IMR-90 (cell line): ENCODE results near the gene TENM3. TPM values are rescaled to one million over a fixed set of nuclear protein-coding genes. Genes with fewer than 3 reads are reported as not detected.

Experiments used
- ATAC-seq: fragments of 200-7000 bp; cut with Tn5 transposase; 2 replicates; pipeline ENCODE4 v1.9.1; 2020; ENCODE audit warnings: low read depth, mild to moderate bottlenecking, moderate library complexity
- BruUV-seq: library from RNA; stranded (reverse); fragments of 400-500 nt; replicated peaks from 2 replicates; lab custom pipeline; 2021; lab: Mats Ljungman, UMichigan
- CTCF ChIA-PET: fragments of 300-600 bp; formaldehyde crosslinking; extraction: SDS; loops from one replicate; lab custom pipeline; 2021; ENCODE audit warnings: antibody characterized with exemption; lab: Yijun Ruan, JAX
- POLR2A ChIA-PET: fragments of 300-600 bp; sonication (Branson Sonifier 250); formaldehyde crosslinking; loops from one replicate; lab custom pipeline; 2022; ENCODE audit warnings: antibody characterized with exemption; ENCODE audit not compliant: unreplicated experiment; lab: Charles Lee
- DNase-seq: peaks from one replicate; pipeline ENCODE4 v3.0.0; 2013
- H2AFZ ChIP-seq: replicated peaks from 2 replicates; pipeline ENCODE3; 2013; ENCODE audit warnings: low read length, mild to moderate bottlenecking; ENCODE audit not compliant: poor library complexity
- H2AK5ac ChIP-seq: 2 replicates; pipeline ENCODE4 v1.6.1; 2013; ENCODE audit warnings: low read depth, low read length, inconsistent platforms
- H2AK9ac ChIP-seq: replicated peaks from 2 replicates; pipeline ENCODE3; 2013; ENCODE audit warnings: mild to moderate bottlenecking, low read depth, low read length, moderate library complexity; ENCODE audit not compliant: poor library complexity
- H2BK120ac ChIP-seq: 2 replicates; pipeline ENCODE4 v1.6.1; 2013; ENCODE audit warnings: low read depth, low read length, inconsistent platforms
- H2BK15ac ChIP-seq: 3 replicates; pipeline ENCODE4 v1.6.1; 2013; ENCODE audit warnings: low read depth, low read length, inconsistent platforms
- H2BK20ac ChIP-seq: 2 replicates; pipeline ENCODE4 v1.6.1; 2013; ENCODE audit warnings: low read depth, mild to moderate bottlenecking, inconsistent platforms, low read length, moderate library complexity
- H2BK5ac ChIP-seq: 2 replicates; pipeline ENCODE4 v1.6.1; 2013; ENCODE audit warnings: mild to moderate bottlenecking, low read depth, low read length, inconsistent platforms; ENCODE audit not compliant: poor library complexity, severe bottlenecking
- H3K14ac ChIP-seq: replicated peaks from 2 replicates; pipeline ENCODE4 v1.6.1; 2013; ENCODE audit warnings: low read depth, low read length, inconsistent platforms
- H3K18ac ChIP-seq: 2 replicates; pipeline ENCODE4 v1.6.1; 2013; ENCODE audit warnings: low read depth, low read length, control low read depth
- H3K23ac ChIP-seq: 2 replicates; pipeline ENCODE4 v1.6.1; 2013; ENCODE audit warnings: low read depth, low read length, inconsistent platforms
- H3K27ac ChIP-seq: 2 replicates; pipeline ENCODE4 v1.5.1; 2013; ENCODE audit warnings: mild to moderate bottlenecking, control low read depth, low read length; ENCODE audit not compliant: insufficient read depth
- H3K27me3 ChIP-seq: 2 replicates; pipeline ENCODE4 v1.6.1; 2013; ENCODE audit warnings: low read length; ENCODE audit not compliant: control insufficient read depth, insufficient read depth
- H3K36me3 ChIP-seq: 2 replicates; pipeline ENCODE4 v1.6.1; 2013; ENCODE audit warnings: low read length, mixed read lengths; ENCODE audit not compliant: control insufficient read depth, insufficient read depth
- H3K4ac ChIP-seq: 2 replicates; pipeline ENCODE4 v1.6.1; 2013; ENCODE audit warnings: low read depth, low read length, inconsistent platforms
- H3K4me1 ChIP-seq: 2 replicates; pipeline ENCODE4 v1.6.1; 2013; ENCODE audit warnings: low read length, mixed read lengths; ENCODE audit not compliant: control insufficient read depth, insufficient read depth
- H3K4me2 ChIP-seq: 2 replicates; pipeline ENCODE4 v1.6.1; 2013; ENCODE audit warnings: low read depth, mild to moderate bottlenecking, control low read depth, low read length, moderate library complexity
- H3K4me3 ChIP-seq: 2 replicates; pipeline ENCODE4 v1.5.1; 2013; ENCODE audit warnings: low read depth, mild to moderate bottlenecking, control low read depth, low read length, moderate library complexity; ENCODE audit not compliant: insufficient read depth
- H3K56ac ChIP-seq: 2 replicates; pipeline ENCODE4 v1.6.1; 2013; ENCODE audit warnings: low read length, inconsistent platforms; ENCODE audit not compliant: insufficient read depth; ENCODE audit errors: extremely low read depth
- H3K79me1 ChIP-seq, 2 experiments: 2 replicates each; pipeline ENCODE4 v1.6.1; 2013; ENCODE audit warnings: low read length in 2 of 2, inconsistent platforms in 1 of 2, low read depth in 1 of 2
- H3K9ac ChIP-seq: 2 replicates; pipeline ENCODE4 v1.6.1; 2013; ENCODE audit warnings: low read depth, low read length, control low read depth
- H3K9me1 ChIP-seq: 2 replicates; pipeline ENCODE4 v1.6.1; 2013; ENCODE audit warnings: low read length, inconsistent platforms; ENCODE audit not compliant: insufficient read depth
- H3K9me3 ChIP-seq: 2 replicates; pipeline ENCODE4 v1.6.1; 2013; ENCODE audit warnings: low read length; ENCODE audit not compliant: control insufficient read depth, insufficient read depth
- H4K20me1 ChIP-seq: 2 replicates; pipeline ENCODE4 v1.6.1; 2013; ENCODE audit warnings: low read length, inconsistent platforms; ENCODE audit not compliant: insufficient read depth
- H4K5ac ChIP-seq: 2 replicates; pipeline ENCODE4 v1.6.1; 2013; ENCODE audit warnings: mild to moderate bottlenecking, low read depth, low read length, control low read depth
- H4K8ac ChIP-seq, 2 experiments: 2 replicates each; pipeline ENCODE4 v1.6.1; 2013; ENCODE audit warnings: low read depth in 2 of 2, low read length in 2 of 2, control low read depth in 1 of 2, inconsistent platforms in 1 of 2
- H4K91ac ChIP-seq: 2 replicates; pipeline ENCODE4 v1.6.1; 2013; ENCODE audit warnings: low read depth, low read length, inconsistent platforms; ENCODE audit not compliant: insufficient read depth
- BHLHE40 ChIP-seq: fragments of 150-350 bp; IDR thresholded peaks from 2 replicates; pipeline ENCODE4 v1.6.1; 2016; ENCODE audit warnings: mild to moderate bottlenecking, low read depth, low read length
- MXI1 ChIP-seq: IDR thresholded peaks from 2 replicates; pipeline ENCODE4 v1.6.1; 2012; ENCODE audit warnings: low read depth, mild to moderate bottlenecking, low read length, moderate library complexity, borderline replicate concordance
- WGBS, 2 experiments: methylation state at CpG; one replicate each; pipeline versions ENCODE4 v1.1.5 to v1.1.7; 2013; ENCODE audit warnings: missing lambda C conversion rate in 2 of 2; ENCODE audit not compliant: insufficient read length in 1 of 2; ENCODE audit errors: extremely low coverage in 2 of 2; 5-methylcytosine and 5-hydroxymethylcytosine counted together
- dilution Hi-C: fragments of 300-500 bp; cut with HindIII; formaldehyde crosslinking; loops from one replicate; pipeline ENCODE4 v1.14.3; 2018; ENCODE audit warnings: low sequenced_read_pairs; ENCODE audit not compliant: unreplicated experiment
- in situ Hi-C: fragments of 300-500 bp; cut with MboI; formaldehyde crosslinking; loops from 3 replicates; pipeline ENCODE4 v1.14.3; 2019; ENCODE audit warnings: low sequenced_read_pairs, inconsistent platforms, mixed read lengths
- intact Hi-C: fragments of 100-400 bp; cut with micrococcal nuclease; formaldehyde crosslinking; loops from 2 replicates; pipeline ENCODE4 v1.10.0; 2022
- polyA plus RNA-seq, 3 experiments: library from polyadenylated mRNA; depleted of rRNA; stranded (reverse); fragments of >200 nt; gene quantifications; 2 replicates each; pipeline ENCODE4 v1.2.3, GENCODE V29; 2012; ENCODE audit warnings: low replicate concordance in 1 of 3
- total RNA-seq: library from RNA; depleted of rRNA; stranded (reverse); fragments of >200 nt; gene quantifications from 2 replicates; pipeline ENCODE4 v1.2.3, GENCODE V29; 2012

Gene TENM3
- total and polyA plus RNA-seq, 2 of the 4 experiments (the other 2 are of a cell fraction): 29.9 to 173 TPM

- H4K8ac ChIP-seq: no peak overlapping the region
- TF ChIP-seq MXI1 (no peak), BHLHE40 (no peak)
- H3K27ac ChIP-seq: no peak overlapping the region
- H3K36me3 ChIP-seq: no peaks in the 10 kb centered on the region
- H3K18ac ChIP-seq: no peak overlapping the region
- DNase-seq (no peak), ATAC-seq (no peak)
- no peak overlapping the region for H2BK15ac ChIP-seq
- H3K4me1 ChIP-seq: no peaks in the 10 kb centered on the region
- ChIA-PET CTCF (no interaction called here), POLR2A (no interaction called here)
- dilution Hi-C loops (no loop called here), intact Hi-C loops (loop anchor here (2.0 to 10.0 kb wide), 5 partner anchors 117 to 1241 kb away; no protein-coding TSS in a partner anchor), in situ Hi-C loops (loop anchor here (10.0 to 25.0 kb wide), 3 partner anchors 343 to 1671 kb away; no protein-coding TSS in a partner anchor)
- 98% methylated on average over 25 of the region's 45 CpGs; no CpG with 5 or more reads in 1 of the 2 experiments for WGBS, 2 experiments
- no peak overlapping the region for H3K9ac ChIP-seq
- no peak overlapping the region for H2AFZ ChIP-seq
- no peak overlapping the region for H3K4me2 ChIP-seq
- H2BK5ac ChIP-seq: no peak overlapping the region
- H3K9me3 ChIP-seq: peaks cover 4% of the 10 kb centered on the region; the same call in 1 of the 2 replicates
- H4K20me1 ChIP-seq: no peaks in the 10 kb centered on the region
- H3K27me3 ChIP-seq: no peaks in the 10 kb centered on the region
- no peak overlapping the region for H3K56ac ChIP-seq
- H4K5ac ChIP-seq: no peak overlapping the region
- no peak overlapping the region for H3K4ac ChIP-seq
- H2BK120ac ChIP-seq: no peak overlapping the region
- H3K79me1 ChIP-seq: 0 out of 4 replicates have a peak, but pooled peaks cover 0 to 4% of the 10 kb centered on the region in 2 experiments
- peaks cover 11% of the 10 kb centered on the region for H3K9me1 ChIP-seq
- no peak overlapping the region for H3K14ac ChIP-seq
- no peak overlapping the region for H2BK20ac ChIP-seq
- no peak overlapping the region for H2AK5ac ChIP-seq
- no peak overlapping the region for H3K23ac ChIP-seq
- no peak overlapping the region for H4K91ac ChIP-seq
- no peak overlapping the region for H3K4me3 ChIP-seq
- BruUV-seq: no TSS peak
- peak overlapping the region; percentile 55 for H2AK9ac ChIP-seq
These were observed 564.8 kb downstream of the TENM3 start for GRCh38 chr4:182807767-182808548.
